NCI-H187 (cell line): ENCODE data around the gene BBS9.
A peak's percentile ranks its signal among the peaks of the same experiment; 100 is the strongest.

ENCODE experiments used
- DNase-seq, 2 experiments: peaks; one replicate each; lab custom pipeline; 2025; lab: John Stamatoyannopoulos, UW

Gene BBS9

DNA sequence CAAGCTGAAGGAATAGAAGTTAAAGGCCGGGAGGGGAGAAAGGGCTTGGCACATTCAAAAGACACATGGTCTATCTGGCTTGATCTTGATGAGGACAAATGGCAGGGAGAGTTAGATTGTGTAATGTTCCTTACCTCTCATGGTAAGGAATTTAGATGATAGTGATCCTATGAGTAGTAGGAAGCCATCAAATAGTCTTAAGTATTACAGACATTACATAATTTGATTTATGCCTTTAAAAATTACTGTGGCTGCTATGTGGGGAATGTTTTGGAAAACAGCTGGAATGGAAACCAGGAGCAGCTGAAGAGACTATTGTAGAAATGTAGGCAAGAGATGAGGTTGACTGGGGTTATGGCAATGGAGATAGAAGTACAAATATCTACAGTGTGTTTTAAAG, 424.7 kb downstream of the BBS9 start:
- DNase-seq = no peak

DNA sequence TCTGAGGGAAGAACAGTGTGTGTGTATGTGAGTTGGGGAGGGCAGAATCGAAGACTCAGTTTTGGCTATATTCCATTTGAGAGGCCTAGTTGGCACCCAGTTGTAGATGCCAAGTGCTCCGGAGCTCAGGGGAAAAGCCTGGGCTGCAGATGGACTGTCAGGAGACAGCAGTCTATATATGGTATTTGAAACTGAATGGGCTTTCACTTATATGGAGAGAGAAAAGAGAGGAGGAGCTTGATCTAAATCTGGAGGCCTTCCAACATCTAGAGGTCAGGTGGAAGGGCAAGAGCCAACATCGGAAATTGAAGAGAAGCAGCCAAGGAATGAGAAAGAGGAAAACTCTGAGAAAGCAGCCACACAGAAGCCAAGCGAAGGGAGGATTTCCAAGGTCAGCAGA, 425.2 kb downstream of the BBS9 start:
- DNase-seq = no peak

DNA sequence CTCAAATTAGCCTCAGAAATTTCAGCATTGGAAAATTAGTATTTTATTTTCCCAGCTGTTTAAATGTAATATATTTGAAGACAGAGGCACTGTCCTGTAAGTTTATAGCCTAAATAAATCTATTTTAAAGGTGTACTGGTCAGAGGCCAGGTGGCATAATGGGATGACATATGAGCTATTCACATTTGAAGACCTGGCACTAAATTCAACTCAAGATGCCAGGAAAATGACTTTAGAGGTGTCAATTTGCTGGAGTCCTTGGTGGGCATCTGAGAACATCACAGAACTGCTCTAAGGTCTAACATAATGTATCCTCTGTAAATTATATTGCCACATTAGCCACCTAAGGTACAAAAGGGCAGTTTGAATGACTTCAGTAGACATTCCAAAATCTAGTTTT, 427.1 kb downstream of the BBS9 start:
- DNase-seq = no peak

DNA sequence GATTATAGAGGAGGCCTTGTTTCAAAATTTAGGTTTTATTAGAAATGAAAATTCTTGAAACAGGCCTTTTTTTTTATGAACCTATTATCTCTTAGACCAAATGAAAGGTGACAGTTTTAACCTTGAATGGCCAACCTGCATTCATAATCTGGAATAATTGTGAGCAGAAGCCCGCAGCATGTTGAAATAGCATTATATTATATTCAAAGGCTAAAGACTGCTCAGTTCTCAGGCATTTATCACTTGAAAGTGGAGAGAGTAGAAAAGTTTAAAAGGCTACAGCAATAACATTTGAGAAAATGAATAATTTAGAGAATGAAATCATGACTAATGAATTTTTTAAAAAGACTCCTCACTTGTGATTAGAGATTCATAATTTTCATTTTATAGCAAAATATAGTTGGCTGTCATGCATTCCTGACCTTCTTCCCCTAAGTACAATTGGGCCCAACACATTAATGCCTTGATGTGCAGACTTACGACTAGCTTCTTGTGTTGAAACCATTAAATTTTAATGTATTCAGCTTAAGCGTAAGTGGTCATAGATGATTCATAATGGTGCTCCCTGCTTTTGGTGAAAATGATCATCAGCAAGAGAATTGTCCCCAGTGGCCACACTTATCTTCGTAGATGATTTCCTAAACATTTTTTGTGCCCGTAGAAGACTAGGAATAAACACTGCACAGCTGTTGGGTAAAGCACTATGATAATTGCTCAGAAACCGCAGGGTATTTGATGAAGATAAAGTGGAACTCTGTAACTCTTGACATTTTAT, 429.4 kb downstream of the BBS9 start:
- peak; percentile 34 to 38 for DNase-seq

DNA sequence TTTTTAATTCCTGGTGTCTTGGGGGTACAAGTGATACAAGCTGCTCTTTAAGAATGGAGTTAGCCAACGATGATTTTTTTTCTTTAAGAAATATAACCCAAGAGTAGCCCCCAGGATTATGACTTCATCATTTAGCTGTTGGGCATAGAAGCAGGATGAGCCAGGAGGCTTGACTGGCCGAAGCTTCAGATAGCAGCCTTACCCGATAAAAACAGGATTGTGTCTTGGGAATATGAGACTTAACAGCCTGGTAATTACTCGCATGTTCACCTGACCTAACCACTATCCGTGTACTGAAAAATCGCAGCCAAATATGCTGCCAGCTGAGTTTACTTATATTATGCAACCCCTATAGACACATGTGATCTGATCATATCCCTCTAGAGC, 430.0 kb downstream of the BBS9 start:
- DNase-seq = no peak

DNA sequence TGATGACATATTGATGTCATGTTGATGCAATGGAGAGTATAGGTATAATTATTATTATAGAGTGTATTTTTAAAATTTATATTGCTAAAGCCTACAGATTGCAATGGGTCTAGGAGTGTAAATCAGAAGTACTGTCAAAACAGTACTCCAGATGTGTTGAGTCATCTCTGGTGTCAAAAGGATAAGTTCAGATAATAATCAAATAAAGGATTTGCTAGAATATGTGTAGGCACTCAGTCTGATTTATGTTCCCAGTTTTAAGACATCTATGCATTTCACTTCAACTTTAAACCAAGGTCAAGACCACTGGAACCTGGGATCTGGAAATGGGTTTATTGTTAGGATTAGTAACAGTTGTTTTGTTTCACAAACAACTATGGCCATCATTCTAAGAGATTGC, 433.6 kb downstream of the BBS9 start:
- DNase-seq = no peak

DNA sequence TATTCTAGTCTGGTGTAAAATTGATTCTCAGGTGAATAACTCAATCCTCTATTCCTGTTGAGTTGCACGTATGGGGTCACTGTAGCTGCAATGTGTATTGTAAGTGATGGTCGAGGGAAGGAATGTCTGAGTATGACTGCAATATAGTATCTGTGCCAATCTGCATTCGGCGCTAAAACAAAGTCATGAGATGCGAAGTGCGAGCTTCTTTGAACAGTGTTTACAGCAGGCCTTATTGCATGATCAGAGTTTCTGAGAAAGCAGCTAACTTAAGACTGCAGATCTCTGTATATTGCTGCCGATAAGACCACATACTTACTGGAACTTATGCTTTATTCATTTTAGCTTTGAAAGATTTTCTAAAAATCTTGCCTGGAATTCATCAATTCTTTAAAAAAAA, 434.3 kb downstream of the BBS9 start:
- DNase-seq = no peak

DNA sequence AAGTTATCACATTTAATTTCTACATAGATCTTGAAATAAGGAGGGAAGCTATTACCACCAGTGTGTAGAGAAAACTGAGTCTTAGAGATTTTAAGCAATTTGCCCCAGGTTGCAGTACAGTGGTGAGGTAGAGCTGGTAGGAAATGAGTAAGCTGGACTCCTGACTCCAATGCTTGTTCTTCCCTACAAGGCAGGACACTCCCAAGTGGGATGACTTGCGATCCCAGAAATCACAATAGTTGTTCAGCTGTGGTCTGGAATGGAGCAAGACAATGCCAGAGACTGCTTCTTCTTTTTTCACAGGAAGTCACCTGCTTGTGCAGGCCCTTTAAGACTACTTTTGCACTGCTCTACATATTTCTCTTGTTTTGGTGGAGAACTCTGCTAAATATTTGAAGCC, 448.8 kb downstream of the BBS9 start:
- no peak for DNase-seq

DNA sequence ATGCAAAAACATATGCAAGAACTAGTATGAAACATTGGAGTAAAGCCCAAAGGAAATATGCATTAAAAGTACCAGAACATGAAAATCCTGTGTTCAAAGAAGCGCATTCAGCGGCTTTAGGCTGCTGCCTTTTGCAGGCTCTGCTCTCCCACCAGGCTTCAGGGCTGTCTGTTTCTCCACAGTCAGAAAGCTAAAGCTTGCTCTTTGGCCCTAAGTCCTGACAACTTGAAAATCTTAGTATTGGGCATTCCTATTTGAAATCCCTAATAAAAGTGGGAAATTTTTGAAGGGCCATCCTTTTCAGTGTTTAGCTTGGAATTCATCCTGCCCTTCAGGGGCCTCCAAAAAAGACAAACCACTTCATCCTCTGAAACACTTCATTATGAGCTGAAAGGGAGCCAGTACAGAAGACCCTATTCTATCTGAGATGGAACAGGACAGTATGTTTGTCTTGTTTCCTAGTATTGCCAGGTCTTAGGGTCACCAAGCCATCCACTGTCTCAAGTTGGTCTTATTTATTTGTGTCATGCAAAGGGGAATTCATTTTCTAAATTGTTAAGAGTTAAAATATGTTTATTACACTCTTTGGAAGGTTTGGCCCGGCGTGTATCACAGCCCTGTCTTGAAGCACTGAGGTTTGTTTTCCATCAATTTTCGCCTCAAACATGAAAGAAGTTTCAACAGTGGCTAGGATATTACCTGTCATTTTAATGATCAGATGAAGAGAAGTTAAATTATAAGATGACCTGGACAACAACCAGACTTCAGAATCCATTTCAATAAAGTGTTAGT, 449.7 kb downstream of the BBS9 start:
- no peak for DNase-seq

DNA sequence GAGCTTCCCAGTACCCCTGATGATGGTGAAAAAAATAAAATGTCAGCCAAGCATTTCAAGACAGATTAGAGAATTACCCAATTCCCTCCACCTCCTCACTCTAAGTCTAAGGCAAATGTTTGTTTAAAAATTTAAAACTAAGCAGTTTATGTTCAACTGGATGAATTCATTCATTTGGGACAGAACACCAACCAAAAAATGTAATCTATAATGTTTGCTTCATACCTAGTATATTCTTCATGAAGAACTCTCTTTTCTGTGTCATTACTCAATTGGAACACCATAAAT, 450.3 kb downstream of the BBS9 start:
- DNase-seq = no peak

DNA sequence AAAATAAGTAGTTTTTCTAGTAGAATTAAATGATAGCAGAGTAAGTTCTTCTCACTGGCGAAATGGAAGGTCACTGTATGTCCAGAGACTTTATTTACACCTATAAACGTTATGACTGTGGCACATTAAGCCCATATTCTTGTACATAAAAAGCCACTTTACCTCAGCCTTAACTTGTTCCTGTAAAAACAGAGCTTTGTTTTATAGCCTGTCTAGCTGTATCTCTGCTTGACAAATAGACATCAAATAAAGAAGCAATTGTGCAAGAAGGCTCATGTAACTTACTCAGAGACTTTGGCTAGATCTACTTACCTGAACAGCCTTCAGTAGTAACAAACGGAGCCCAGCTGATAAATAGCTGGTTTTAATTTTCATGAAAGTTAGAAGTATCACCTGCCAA, 451.9 kb downstream of the BBS9 start:
- no peak for DNase-seq

DNA sequence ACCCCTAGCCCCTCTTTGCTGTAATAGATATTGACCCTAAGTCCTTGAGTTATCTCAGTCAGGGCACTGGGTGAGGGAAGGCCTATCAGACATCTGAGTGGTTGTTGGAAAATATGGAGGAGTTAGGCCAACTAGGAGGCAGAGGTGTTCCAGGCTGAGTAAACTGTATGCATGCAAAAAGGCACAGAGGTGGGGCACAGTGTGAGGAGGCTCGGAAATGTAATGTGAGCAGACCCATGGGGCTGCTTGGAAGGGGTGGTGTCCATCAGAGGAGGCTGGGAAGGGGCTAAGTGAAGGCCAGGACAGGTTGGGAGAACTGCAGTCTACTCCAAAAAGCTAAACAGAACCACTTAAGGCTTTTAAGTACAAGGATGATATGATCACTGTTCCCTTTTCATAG, 452.7 kb downstream of the BBS9 start:
- DNase-seq = no peak

DNA sequence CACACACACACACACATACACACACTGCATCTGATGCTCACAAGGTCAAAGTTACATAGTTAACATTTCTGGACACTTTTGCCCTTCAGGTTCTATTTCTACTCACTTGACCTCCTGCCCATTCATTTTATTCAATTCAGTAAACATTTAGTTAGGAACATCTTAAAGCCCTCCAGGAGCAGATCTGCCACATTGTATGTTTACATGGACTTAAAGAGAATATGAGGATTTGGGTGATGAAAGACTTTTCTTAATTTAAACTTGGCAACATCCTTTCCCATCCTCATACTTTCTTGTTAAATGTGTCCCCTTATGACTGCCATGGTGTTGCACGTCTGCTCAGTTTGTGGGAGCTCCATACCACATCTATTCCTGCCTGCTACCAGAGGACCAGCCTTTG, 453.2 kb downstream of the BBS9 start:
- DNase-seq = no peak

DNA sequence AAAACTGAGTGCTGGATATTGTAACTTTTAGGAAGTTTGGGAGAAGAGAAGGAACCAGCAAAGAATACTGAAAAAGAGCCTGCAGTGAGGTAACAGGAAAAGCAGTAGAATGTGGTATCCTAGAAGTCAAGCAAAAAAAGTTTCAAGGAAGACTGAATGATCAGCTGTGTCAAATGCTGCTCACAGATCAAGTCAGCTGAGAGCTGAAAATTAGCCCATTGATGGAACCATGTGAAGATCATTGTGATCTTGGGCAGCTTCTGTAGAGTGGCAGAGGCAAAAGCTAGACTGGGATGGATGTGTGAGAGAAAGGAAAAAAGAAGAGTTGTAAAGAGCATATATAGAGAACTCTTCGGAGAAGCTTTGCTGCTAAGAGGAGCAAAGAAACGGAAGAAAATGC, 460.5 kb downstream of the BBS9 start:
- no peak for DNase-seq

DNA sequence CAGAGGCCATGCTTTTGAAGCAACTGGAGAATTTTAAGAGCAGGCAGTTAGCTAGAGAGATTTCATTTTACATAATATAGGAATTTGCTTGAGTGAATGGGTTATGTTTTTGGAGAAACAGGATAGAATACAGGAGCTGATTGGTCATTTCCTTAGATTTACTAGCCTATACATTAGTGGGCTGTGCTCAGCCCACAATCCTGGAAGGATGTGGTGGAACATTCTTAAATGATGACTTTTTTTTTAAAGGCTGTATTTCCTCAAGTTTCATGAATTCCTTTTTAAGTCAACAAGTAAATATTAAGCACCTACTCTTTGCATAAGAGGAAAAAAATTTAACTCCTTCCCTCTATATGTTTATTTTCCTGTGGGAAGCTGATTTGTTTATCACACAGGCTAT, 461.6 kb downstream of the BBS9 start:
- DNase-seq = no peak

DNA sequence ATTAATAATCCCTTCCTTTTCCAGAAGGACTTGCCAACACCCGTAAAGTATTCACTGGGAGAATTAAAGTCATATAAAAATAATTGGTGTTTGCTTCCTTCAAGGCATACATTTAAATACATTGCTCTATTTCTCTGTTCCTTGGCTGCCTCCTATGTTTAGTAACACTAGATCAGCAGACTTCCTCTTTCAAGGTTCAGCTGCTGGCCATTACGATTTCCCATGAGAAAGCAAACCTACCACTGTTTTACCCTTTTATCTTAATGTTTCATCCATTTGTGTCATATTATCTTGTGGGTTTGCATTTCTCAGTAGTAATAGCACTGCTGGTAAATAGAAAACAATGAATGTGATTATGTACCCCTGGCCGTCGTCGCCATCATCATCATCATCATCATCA, 462.1 kb downstream of the BBS9 start:
- DNase-seq = no peak

DNA sequence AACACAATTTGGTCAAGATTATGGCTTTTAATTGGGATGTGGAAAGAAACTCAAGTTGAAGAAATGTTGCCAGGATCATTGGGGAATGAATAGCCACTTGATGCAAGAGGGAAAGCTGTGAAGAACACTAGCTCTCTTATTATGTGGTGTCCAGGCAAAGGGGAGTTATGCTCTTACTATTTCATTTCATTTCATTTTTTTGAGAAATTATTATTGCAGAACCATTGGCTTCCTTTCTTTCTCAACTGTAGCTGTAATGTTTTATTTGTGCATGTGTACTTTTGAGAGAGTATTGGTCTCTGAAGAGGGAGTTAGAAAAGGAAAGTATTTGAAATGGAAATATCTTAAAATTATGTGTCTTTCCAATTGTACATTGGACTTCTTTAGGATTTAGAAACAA, 463.4 kb downstream of the BBS9 start:
- DNase-seq = no peak

DNA sequence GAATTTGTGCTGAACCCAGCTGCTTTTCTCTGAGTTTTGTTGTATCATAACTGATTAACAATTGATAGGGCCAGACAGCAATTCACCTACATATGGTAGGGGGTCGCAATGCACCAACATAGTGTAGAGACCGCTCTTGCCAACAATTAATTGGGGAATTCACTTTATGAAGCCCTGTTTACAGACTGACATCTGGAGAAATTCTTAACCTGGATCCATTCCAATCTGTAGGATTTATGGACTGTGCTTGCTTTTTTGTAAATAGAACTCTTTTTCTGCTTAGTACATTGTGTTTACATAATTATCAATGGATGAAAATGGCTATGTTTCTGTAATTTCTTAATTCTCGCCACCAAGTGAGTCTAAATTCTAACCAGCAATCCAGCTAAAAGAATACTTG, 464.2 kb downstream of the BBS9 start:
- DNase-seq = no peak

DNA sequence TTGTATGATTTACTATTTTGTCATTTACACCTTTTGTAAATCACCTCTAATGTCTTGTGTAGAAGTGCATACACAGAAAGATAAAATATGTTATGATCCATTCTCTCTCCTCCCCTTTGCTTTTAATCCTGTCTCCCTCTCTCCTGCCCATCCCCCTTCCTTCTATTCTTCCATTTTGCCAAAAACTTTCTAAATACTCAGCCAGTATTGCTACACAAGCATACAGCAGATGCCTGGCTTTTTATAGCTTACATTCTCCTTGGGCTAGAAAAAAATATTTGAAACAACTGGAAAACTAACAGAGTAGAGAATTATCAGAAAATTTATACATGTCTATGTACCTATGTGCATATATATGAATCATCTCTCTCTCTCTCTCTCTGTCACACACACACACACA, 467.3 kb downstream of the BBS9 start:
- DNase-seq = no peak

DNA sequence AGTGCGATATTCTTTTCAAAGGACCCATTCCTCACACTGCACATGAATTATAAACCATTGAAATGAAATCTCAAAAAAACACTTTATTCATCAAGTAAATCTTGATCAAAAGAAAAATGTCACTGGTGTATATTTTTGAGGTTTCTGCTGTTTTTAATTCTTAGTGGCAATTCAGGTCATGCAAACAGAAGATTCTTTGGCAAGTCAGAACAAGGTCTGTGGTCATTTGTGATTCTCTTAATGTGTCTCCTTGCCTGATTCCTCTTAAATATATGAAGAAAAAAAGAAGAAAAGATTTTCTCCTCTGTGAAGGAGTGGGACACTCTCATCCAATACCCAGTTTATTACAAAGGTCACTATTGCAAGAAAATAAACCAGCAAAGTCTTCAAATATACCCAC, 467.8 kb downstream of the BBS9 start:
- DNase-seq = no peak

DNA sequence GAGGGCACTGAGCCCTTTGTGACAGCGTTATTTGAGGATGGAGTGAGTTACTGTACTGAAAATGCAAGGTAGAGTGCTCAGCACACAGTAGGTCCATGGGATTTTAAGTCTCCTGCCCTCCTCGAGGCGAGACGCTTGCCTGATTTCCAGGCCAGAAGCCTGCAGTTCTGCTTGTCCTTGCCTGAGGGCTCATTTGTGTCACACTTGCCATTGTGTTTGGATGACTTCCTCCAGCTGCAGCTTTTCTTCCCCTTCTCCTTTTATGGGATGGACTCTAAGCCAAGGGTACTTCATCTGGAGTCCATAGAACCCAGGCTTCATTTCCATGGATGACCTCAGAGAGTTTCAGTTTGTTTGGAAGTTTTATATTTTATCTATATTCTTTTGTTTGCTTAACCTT, 471.7 kb downstream of the BBS9 start:
- no peak for DNase-seq

DNA sequence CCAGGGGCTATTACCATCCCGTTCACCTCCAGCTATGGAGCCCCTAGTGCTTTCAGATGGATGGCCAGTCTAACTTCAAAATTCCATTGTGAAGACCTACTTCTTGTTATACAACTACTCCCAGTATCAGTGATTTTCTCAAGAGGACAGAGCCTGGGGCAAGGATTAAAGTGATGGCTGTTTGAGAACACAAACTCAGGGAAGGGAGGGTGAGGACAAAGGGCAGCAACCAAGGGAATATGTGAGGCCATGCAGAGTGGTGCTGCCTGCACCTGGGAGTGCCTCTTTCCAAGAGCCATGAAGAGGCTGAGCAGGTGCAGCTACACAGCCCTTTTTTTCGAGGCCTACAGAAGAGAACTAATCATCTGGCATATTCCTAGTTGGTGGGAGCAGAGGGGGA, 472.5 kb downstream of the BBS9 start:
- DNase-seq = no peak

DNA sequence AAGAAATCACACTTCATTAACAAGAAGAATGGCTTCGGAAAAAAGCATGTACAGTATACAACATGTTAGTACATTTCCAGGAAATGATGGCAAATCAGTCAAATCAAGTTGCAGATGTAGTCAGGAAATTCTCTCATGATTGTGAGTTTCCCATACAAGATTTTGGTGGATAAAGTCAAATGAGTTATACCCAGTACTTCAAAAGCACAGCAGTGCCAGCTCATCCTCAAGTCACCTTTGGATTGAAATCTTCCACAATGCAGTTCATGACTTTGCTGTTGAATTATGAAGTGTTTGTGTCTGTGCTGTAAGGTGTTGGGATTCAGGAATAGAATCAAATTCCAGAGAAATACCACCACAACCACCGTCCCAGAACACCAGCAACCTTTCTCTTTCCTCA, 474.7 kb downstream of the BBS9 start:
- DNase-seq = no peak

DNA sequence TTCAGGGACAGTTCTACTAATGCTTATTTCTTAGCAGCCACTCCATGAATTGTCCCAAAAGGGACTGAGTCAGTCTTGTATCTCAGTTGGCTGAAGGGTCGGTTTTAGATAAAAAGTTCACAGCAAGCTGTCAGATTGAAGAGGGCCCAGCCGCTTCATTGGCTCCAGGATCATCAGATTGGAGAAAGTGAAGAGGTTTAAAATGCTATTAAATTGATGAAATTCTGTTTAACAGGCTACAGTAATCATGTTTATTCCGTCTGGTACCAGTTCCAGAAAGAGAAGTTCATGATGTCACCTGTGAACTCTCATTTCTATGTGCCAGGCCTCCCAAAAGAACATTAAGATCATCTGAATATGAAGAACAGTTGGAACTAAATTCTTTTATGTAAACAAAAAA, 481.6 kb downstream of the BBS9 start:
- no peak for DNase-seq
